Nucleus accumbens (tissue), 56 donors: ENCODE data around the gene SLF2.
"Not testable (repeated sequence)": the region's sequence is repeated elsewhere in the genome, so short reads cannot be mapped to it uniquely, and the experiment has no call there.

ENCODE experiments used
- DNase-seq, 56 donors: peaks; one replicate each; lab custom pipeline; 2025; lab: John Stamatoyannopoulos, UW

Gene SLF2

GRCh38 chr10:100943508-100943907 lies 30.7 kb downstream of the SLF2 start:
- DNase-seq, result no peak

- no peak for DNase-seq
Observed at GRCh38 chr10:100945754-100946153, 33.0 kb downstream of the SLF2 start.

GRCh38 chr10:100948916-100949315 lies 36.2 kb downstream of the SLF2 start:
- DNase-seq, result no peak

- DNase-seq, result no peak
Observed at GRCh38 chr10:100960251-100960650, 47.5 kb downstream of the SLF2 start.

GRCh38 chr10:100962351-100963080 lies 49.8 kb downstream of the SLF2 start:
- no peak for DNase-seq

GRCh38 chr10:100963826-100964225 lies 51.1 kb downstream of the SLF2 start:
- DNase-seq, result no peak

- DNase-seq, result no peak
Observed at GRCh38 chr10:100965820-100966219, 53.1 kb downstream of the SLF2 start.

GRCh38 chr10:100966887-100967286 lies 54.1 kb downstream of the SLF2 start:
- DNase-seq, result no peak

- no peak for DNase-seq
Observed at GRCh38 chr10:100967332-100967731, 54.6 kb downstream of the SLF2 start.

GRCh38 chr10:100968062-100968736 lies 55.4 kb downstream of the SLF2 start:
- DNase-seq, result no peak

GRCh38 chr10:100968863-100969186 lies 56.1 kb downstream of the SLF2 start:
- no peak for DNase-seq

GRCh38 chr10:100969187-100970075 lies 56.7 kb downstream of the SLF2 start, which contains the start of gene SEMA4G:
Gene SEMA4G (plus strand): TSS chr10:100969504. CDS start chr10:100972913, 3,409 bp downstream.
- DNase-seq, result peak in 20 of 56 donors; percentile 6 to 57 (median 23)

- peak in 5 of 56 donors; percentile 4 to 45 (median 34) for DNase-seq
Observed at GRCh38 chr10:100970076-100970913, 57.5 kb downstream of the SLF2 start.

- no peak for DNase-seq
Observed at GRCh38 chr10:100970914-100971811, 58.4 kb downstream of the SLF2 start.

GRCh38 chr10:100972115-100972903 lies 59.5 kb downstream of the SLF2 start:
- DNase-seq, result no peak

GRCh38 chr10:100972904-100973535 lies 60.3 kb downstream of the SLF2 start:
- no peak for DNase-seq

- DNase-seq, result not testable (repeated sequence)
Observed at GRCh38 chr10:100975397-100975796, 62.6 kb downstream of the SLF2 start.

- DNase-seq, result no peak
Observed at GRCh38 chr10:100976906-100977305, 64.1 kb downstream of the SLF2 start.
